HG03139 (cell line): ENCODE measurements around the gene RASAL2.
A peak's percentile ranks its signal among the peaks of the same experiment; 100 is the strongest.

Experiments
- ATAC-seq: cut with Tn5 transposase; IDR thresholded peaks from one replicate; pipeline ENCODE4 v1.9.1; 2021; ENCODE audit not compliant: unreplicated experiment

RASAL2 gene

DNA sequence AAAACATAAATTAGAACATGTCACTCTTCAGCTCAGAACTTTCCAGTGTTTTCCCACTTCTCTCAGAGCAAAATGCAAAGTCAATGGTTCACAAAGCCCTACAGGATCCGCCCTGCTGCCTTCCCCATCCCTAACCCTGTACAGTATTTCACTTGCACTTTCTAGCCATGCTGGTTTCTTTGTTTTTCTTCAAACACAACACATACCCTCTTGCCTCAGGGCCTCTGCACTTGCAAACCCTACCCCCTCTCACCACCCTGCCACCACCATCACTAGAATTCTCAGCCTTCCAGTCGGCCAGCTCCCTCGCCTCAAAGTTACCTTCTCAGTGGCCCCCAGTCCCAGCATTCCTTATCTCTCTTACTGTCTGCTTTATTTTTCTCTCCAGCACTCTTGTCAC, 436.6 kb downstream of the RASAL2 start:
- ATAC-seq: no peak

- ATAC-seq: no peak
Observed at GRCh38 chr1:178531887-178532286, 438.0 kb downstream of the RASAL2 start.

DNA sequence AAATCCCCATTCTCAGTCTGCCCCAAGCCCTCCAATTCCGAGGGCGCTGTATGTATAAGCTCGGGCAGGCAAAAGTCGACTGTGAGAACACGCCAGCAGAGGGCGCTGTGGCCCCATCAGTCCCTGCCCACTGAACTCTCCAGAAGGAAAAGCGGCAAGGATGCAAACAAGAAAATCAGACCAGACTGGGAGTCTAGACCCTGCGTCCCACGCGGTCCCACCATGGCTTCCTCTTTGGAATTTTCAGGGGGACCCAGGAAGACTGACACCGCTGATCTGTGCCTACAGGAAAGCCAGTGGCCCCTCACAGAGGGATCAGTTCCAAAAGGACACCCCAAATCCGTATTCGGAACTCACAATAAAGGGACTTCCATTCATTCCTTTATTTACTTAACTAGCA, 438.5 kb downstream of the RASAL2 start:
- peak; percentile 78 for ATAC-seq

DNA sequence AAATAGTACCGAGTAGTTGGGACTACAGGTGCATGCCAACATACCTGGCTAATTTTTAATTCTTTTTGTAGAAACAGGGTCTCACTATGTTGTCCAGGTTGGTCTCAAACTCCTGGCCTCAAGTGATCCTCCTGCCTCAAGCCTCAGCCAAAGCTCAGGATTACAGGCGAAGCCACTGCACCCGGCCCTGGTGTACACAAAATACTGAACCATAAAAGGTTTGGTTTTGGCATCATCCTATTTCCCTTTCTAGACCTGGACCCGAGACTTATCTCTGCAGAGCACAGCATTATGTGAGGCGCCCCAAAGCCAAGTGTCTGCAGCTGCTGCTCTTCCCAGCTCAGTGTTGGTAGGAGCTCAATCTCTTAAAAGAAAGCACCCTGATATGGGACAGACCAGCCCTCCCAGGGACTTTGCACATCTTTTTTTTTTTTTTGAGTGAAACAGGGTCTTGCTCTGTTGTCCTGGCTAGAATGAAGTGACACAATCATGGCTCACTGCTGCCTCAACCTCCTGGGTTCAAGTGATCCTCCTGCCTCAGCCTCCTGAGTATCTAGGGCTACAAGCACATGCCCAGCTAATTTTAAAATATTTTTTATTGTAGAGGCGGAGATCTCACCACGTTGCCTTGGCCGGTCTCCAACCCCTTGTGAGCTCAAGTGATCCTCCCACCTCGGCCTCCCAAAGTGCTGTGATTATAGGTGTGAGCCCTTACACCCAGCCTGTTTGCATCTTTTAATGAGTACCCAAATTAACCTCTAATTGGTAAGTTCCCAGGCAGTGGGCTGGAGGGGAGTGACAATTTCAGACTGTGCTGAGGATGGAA, 439.4 kb downstream of the RASAL2 start:
- ATAC-seq: no peak
